RWPE2 (cell line): ENCODE data around the gene RPP25L.
A peak's percentile ranks its signal among the peaks of the same experiment; 100 is the strongest.

Experiments used
- ATAC-seq: fragments of 200-7000 bp; cut with Tn5 transposase; 3 replicates; pipeline ENCODE4 v1.9.1; 2021; ENCODE audit warnings: low read depth
- DNase-seq: peaks from one replicate; pipeline ENCODE4 v3.0.0-alpha.2; 2020; ENCODE audit warnings: low spot score
- H3K27ac ChIP-seq: fragments of 450-650 bp; 2 replicates; pipeline ENCODE4 v1.5.1; 2017; ENCODE audit warnings: mild to moderate bottlenecking; ENCODE audit not compliant: poor library complexity, severe bottlenecking
- H3K27me3 ChIP-seq: fragments of 250-450 bp; sonication (Bioruptor Pico); 2 replicates; pipeline ENCODE4 v1.5.1; 2021; ENCODE audit warnings: mild to moderate bottlenecking, moderate library complexity; ENCODE audit not compliant: insufficient read depth, poor library complexity, severe bottlenecking
- H3K36me3 ChIP-seq: fragments of 250-450 bp; sonication (Bioruptor Pico); 2 replicates; pipeline ENCODE4 v1.5.1; 2020; ENCODE audit warnings: low read depth, mild to moderate bottlenecking, moderate library complexity
- H3K4me1 ChIP-seq: fragments of 250-450 bp; sonication (Bioruptor Pico); 2 replicates; pipeline ENCODE4 v1.5.1; 2021; ENCODE audit warnings: mild to moderate bottlenecking, moderate library complexity; ENCODE audit not compliant: insufficient read depth, poor library complexity, severe bottlenecking
- H3K4me3 ChIP-seq: fragments of 250-450 bp; sonication (Bioruptor Pico); 2 replicates; pipeline ENCODE4 v1.5.1; 2021; ENCODE audit warnings: mild to moderate bottlenecking, moderate library complexity; ENCODE audit not compliant: severe bottlenecking
- H3K9me3 ChIP-seq: fragments of 250-450 bp; sonication (Bioruptor Pico); 2 replicates; pipeline ENCODE4 v1.5.1; 2021; ENCODE audit warnings: mild to moderate bottlenecking, moderate library complexity; ENCODE audit not compliant: severe bottlenecking
- TF ChIP-seq, protein P1 (sequence below): fragments of 450-650 bp; IDR thresholded peaks from one replicate; pipeline ENCODE4 v1.5.1; 2017; ENCODE audit warnings: mild to moderate bottlenecking, moderate library complexity; ENCODE audit not compliant: poor library complexity, severe bottlenecking

RPP25L gene

DNA sequence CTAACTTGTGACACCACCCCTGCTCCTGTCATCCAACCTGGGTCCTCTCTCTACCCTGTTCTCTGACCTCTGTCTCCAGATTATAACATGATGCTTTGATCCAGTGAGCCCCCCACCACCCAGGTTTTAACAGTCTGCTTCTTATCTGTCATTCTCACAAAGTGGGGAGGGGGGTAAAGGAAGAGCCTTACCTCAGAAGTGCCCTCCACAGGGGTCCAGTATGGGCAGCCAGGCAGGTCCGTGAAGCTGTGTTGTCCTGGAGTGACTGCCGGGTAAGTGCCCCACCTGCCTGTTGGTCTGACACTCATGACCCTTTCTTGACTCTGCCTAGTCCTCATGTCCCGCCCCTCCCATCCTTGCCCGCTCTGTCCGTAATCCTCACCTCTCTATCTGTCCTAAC, 43.5 kb upstream of the RPP25L start:
- TF ChIP-seq, protein P1, sequence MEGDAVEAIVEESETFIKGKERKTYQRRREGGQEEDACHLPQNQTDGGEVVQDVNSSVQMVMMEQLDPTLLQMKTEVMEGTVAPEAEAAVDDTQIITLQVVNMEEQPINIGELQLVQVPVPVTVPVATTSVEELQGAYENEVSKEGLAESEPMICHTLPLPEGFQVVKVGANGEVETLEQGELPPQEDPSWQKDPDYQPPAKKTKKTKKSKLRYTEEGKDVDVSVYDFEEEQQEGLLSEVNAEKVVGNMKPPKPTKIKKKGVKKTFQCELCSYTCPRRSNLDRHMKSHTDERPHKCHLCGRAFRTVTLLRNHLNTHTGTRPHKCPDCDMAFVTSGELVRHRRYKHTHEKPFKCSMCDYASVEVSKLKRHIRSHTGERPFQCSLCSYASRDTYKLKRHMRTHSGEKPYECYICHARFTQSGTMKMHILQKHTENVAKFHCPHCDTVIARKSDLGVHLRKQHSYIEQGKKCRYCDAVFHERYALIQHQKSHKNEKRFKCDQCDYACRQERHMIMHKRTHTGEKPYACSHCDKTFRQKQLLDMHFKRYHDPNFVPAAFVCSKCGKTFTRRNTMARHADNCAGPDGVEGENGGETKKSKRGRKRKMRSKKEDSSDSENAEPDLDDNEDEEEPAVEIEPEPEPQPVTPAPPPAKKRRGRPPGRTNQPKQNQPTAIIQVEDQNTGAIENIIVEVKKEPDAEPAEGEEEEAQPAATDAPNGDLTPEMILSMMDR: no peak
- Histone ChIP-seq H3K27me3 (no peaks in the 10 kb centered on the region), H3K9me3 (no peaks in the 10 kb centered on the region), H3K27ac (no peak overlapping the region), H3K4me1 (peaks cover 2% of the 10 kb centered on the region), H3K4me3 (no peak overlapping the region), H3K36me3 (no peaks in the 10 kb centered on the region)
- no peak for ATAC-seq
- DNase-seq: no peak

GRCh38 chr9:34654323-34655051, 42.6 kb upstream of the RPP25L start:
- Histone ChIP-seq H3K27ac (no peak overlapping the region), H3K4me3 (no peak overlapping the region), H3K4me1 (peaks cover 2% of the 10 kb centered on the region), H3K9me3 (no peaks in the 10 kb centered on the region), H3K36me3 (0 out of 2 replicates have a peak, but pooled peaks cover 4% of the 10 kb centered on the region), H3K27me3 (no peaks in the 10 kb centered on the region)
- ATAC-seq: no peak
- DNase-seq: no peak
- TF ChIP-seq, protein P1: no peak

GRCh38 chr9:34653151-34654072, 41.5 kb upstream of the RPP25L start:
- Histone ChIP-seq H3K27me3 (no peaks in the 10 kb centered on the region), H3K9me3 (no peaks in the 10 kb centered on the region), H3K4me1 (peaks cover 2% of the 10 kb centered on the region), H3K36me3 (peaks cover 15% of the 10 kb centered on the region; the same call in 1 of the 2 replicates), H3K27ac (no peak overlapping the region), H3K4me3 (no peak overlapping the region)
- no peak for ATAC-seq
- no peak for DNase-seq
- TF ChIP-seq, protein P1: no peak

DNA sequence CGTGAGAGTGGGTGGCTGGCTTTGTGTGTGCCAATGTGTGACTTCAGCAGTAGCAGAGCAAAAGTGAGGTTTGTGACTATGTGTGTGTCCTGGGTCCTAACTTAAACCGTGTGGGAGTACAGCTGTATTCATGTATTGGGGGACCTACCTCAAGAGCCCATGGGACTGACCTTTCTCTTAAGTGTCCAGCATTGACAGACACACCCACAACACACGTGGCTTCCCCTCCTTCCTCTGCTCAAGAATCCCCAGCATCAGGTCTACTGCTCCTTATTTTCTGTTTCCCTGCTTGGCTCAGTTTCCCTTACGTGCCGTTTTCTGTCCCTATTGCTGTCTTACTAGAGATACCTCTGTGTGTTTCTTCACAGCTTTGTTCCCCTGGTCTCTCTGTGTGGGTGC, 40.7 kb upstream of the RPP25L start:
- TF ChIP-seq, protein P1: no peak
- peaks cover 4% of the 10 kb centered on the region for H3K4me1 ChIP-seq
- DNase-seq (no peak), ATAC-seq (no peak)
- H3K9me3 ChIP-seq: no peaks in the 10 kb centered on the region
- H3K27me3 ChIP-seq: no peaks in the 10 kb centered on the region
- peak overlapping the region; percentile 70 for H3K27ac ChIP-seq
- peak overlapping the region; percentile 32 for H3K4me3 ChIP-seq
- peaks cover 22% of the 10 kb centered on the region; the same call in 1 of the 2 replicates for H3K36me3 ChIP-seq
